ENCODE measurements around the gene AGER.

GRCh38 chr6:32194825-32195651, 11.0 kb upstream of the AGER start:
- peak; percentile 72 for TF ChIP-seq CTCF (conservative IDR thresholded peaks at IDR 0.05)
- no peak for TF ChIP-seq EZH2 (IDR thresholded peaks at IDR 0.05; ENCODE audit: low read depth)
